SU-DHL-6 (cell line): Measurements from ENCODE around the gene SINHCAF.
A peak's percentile ranks its signal among the peaks of the same experiment; 100 is the strongest.
"Not testable (repeated sequence)": the region's sequence is repeated elsewhere in the genome, so short reads cannot be mapped to it uniquely, and the experiment has no call there.

Experiments
- H2AFZ ChIP-seq: fragments of 200-600 bp; sonication (generic); 2 replicates; pipeline ENCODE4 v1.6.1; 2014; ENCODE audit warnings: low read depth, mild to moderate bottlenecking, moderate library complexity, mixed read lengths, antibody characterized with exemption, low read length; ENCODE audit not compliant: severe bottlenecking
- H3F3A ChIP-seq: fragments of 200-600 bp; shearing (Covaris generic); 2 replicates; pipeline ENCODE4 v1.6.0; 2016; ENCODE audit warnings: antibody characterized with exemption, mild to moderate bottlenecking; ENCODE audit not compliant: insufficient read depth
- H3K27ac ChIP-seq: fragments of 200-600 bp; sonication (generic); 2 replicates; pipeline ENCODE4 v1.5.1; 2016; ENCODE audit warnings: low read depth, mild to moderate bottlenecking, low read length, moderate library complexity, mixed read lengths
- H3K27me3 ChIP-seq: fragments of 200-600 bp; sonication (generic), shearing (Covaris generic); 2 replicates; pipeline ENCODE4 v1.6.0; 2014; ENCODE audit warnings: mild to moderate bottlenecking, low read length
- H3K36me3 ChIP-seq: fragments of 200-600 bp; sonication (generic); 2 replicates; pipeline ENCODE4 v1.6.1; 2014; ENCODE audit warnings: mild to moderate bottlenecking, low read length, mixed read lengths
- H3K4me2 ChIP-seq: fragments of 300-600, 200-600 bp; shearing (Covaris generic), sonication (generic); 2 replicates; pipeline ENCODE4 v1.6.0; 2014; ENCODE audit warnings: low read length, low read depth, mild to moderate bottlenecking; ENCODE audit not compliant: poor library complexity, severe bottlenecking
- H3K4me3 ChIP-seq: fragments of 200-600 bp; sonication (generic); 2 replicates; pipeline ENCODE4 v1.5.1; 2014; ENCODE audit warnings: antibody characterized with exemption, low read length, mild to moderate bottlenecking, mixed read lengths; ENCODE audit not compliant: insufficient read depth, poor library complexity, severe bottlenecking
- H3K79me2 ChIP-seq: fragments of 200-600 bp; sonication (generic); 2 replicates; pipeline ENCODE4 v1.6.1; 2014; ENCODE audit warnings: mild to moderate bottlenecking, low read length, moderate library complexity; ENCODE audit not compliant: insufficient read depth
- H3K9ac ChIP-seq: fragments of 200-600 bp; sonication (generic); 2 replicates; pipeline ENCODE4 v1.7.0; 2014; ENCODE audit warnings: mild to moderate bottlenecking, low read length
- H3K9me2 ChIP-seq: fragments of 200-600 bp; sonication (generic); replicated peaks from 2 replicates; pipeline ENCODE4 v1.6.1; 2014; ENCODE audit warnings: low read length; ENCODE audit not compliant: insufficient read depth
- H3K9me3 ChIP-seq: fragments of 200-600 bp; sonication (generic); 2 replicates; pipeline ENCODE4 v1.6.1; 2014; ENCODE audit warnings: low read length, mixed read lengths; ENCODE audit not compliant: insufficient read depth
- H4K20me1 ChIP-seq: fragments of 200-600 bp; sonication (generic); 2 replicates; pipeline ENCODE4 v1.6.1; 2014; ENCODE audit warnings: low read depth, mild to moderate bottlenecking, antibody characterized with exemption, low read length, moderate library complexity, mixed read lengths
- CTCF ChIP-seq: fragments of 200-600 bp; sonication (generic); IDR thresholded peaks from one replicate; pipeline ENCODE4 v1.5.1; 2017; ENCODE audit warnings: antibody characterized with exemption, mild to moderate bottlenecking, low read length, moderate library complexity; ENCODE audit not compliant: insufficient read depth, poor library complexity, severe bottlenecking
- EZH2phosphoT487 ChIP-seq: fragments of 200-600 bp; sonication (generic), shearing (Covaris generic); conservative IDR thresholded peaks from 2 replicates; pipeline ENCODE4 v1.6.1; 2018; ENCODE audit warnings: mild to moderate bottlenecking, antibody characterized with exemption, low read length, moderate library complexity, mixed read lengths

The SINHCAF gene

DNA sequence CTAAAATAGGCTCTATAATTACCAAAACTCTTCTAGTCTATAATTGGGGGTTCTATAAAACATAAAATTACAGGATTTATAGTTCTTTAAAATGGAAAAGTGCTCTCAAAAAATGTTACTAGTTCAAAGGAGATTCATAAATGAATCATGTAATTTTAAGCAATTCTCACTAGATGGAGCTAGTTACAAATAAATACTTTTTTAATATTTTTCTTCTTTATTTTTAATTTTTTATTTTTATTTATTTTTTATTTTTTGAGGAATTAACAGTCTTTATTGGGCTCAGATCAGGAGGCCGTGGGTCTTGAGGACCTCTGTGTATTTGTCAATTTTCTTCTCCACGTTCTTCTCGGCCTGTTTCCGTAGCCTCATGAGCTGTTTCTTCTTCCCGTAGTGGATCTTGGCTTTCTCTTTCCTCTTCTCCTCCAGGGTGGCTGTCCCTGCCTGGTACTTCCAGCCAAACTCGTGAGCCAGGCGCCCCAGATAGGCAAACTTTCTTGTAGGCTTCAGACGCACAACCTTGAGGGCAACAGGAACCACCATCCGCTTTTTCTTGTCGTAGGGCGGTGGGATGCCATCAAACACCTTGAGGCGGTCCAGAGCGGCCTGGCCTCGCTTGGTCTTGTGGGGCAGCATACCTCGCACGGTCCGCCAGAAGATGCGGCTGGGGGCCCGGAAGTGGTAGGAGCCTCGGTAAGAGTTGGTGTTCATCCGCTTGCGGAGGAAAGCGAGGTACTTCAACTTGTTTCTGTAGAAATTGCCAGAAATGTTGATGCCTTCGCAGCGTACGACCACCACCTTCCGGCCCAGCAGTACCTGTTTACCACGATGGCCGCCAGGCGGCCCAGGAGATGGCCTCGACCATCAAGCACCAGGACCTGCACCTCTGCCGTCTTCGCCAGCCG, 74.0 kb downstream of the SINHCAF start:
- not testable (repeated sequence) for H4K20me1 ChIP-seq, H3K9ac ChIP-seq, H3K4me3 ChIP-seq, H3K4me2 ChIP-seq, H3K9me3 ChIP-seq, H3K27me3 ChIP-seq, H3K79me2 ChIP-seq, H3K9me2 ChIP-seq, H3F3A ChIP-seq, H3K36me3 ChIP-seq, H2AFZ ChIP-seq, H3K27ac ChIP-seq
- TF ChIP-seq CTCF: peak; percentile 22

DNA sequence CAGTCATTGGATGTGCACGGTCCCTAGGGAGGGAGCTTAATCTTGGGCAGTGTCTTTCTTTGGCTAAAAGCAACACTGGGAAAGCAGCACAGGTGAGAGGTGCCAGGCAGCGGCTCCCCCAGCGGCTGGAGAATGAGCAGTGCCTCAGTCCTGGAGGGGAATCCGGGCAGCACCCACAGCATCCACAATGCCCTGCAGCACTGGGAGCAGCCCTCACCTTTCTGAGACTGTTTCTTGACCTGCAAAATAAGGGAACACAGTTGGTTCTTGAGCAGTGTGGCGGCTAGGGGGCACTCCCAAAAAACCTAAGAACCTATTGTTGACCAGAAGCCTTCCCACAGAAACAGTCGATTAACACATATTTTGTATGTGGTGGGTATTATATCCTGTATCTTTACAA, 75.8 kb downstream of the SINHCAF start:
- no peaks in the 10 kb centered on the region for H3K27me3 ChIP-seq
- no peak overlapping the region for H3K4me2 ChIP-seq
- no peaks in the 10 kb centered on the region for H3K79me2 ChIP-seq
- no peaks in the 10 kb centered on the region for H3K36me3 ChIP-seq
- H2AFZ ChIP-seq: no peak overlapping the region
- H4K20me1 ChIP-seq: no peaks in the 10 kb centered on the region
- TF ChIP-seq EZH2phosphoT487 (no peak), CTCF (no peak)
- no peaks in the 10 kb centered on the region for H3K9me3 ChIP-seq
- no peak overlapping the region for H3K9ac ChIP-seq
- no peak overlapping the region for H3K4me3 ChIP-seq
- H3K9me2 ChIP-seq: no peaks in the 10 kb centered on the region
- H3K27ac ChIP-seq: no peak overlapping the region
- no peaks in the 10 kb centered on the region for H3F3A ChIP-seq

GRCh38 chr12:31249356-31249755, 76.6 kb downstream of the SINHCAF start:
- no peaks in the 10 kb centered on the region for H3K9me3 ChIP-seq
- H3K9me2 ChIP-seq: no peaks in the 10 kb centered on the region
- H3K79me2 ChIP-seq: no peaks in the 10 kb centered on the region
- H3F3A ChIP-seq: no peaks in the 10 kb centered on the region
- no peaks in the 10 kb centered on the region for H3K27me3 ChIP-seq
- H3K4me2 ChIP-seq: no peak overlapping the region
- H3K27ac ChIP-seq: no peak overlapping the region
- no peak overlapping the region for H3K4me3 ChIP-seq
- no peaks in the 10 kb centered on the region for H4K20me1 ChIP-seq
- no peak for TF ChIP-seq CTCF
- no peak overlapping the region for H3K9ac ChIP-seq
- no peak overlapping the region for H2AFZ ChIP-seq
- no peaks in the 10 kb centered on the region for H3K36me3 ChIP-seq
